Measurements from ENCODE around the gene CT47C1.
"Not testable (repeated sequence)": the region's sequence is repeated elsewhere in the genome, so short reads cannot be mapped to it uniquely, and the experiment has no call there.

Gene CT47C1

DNA sequence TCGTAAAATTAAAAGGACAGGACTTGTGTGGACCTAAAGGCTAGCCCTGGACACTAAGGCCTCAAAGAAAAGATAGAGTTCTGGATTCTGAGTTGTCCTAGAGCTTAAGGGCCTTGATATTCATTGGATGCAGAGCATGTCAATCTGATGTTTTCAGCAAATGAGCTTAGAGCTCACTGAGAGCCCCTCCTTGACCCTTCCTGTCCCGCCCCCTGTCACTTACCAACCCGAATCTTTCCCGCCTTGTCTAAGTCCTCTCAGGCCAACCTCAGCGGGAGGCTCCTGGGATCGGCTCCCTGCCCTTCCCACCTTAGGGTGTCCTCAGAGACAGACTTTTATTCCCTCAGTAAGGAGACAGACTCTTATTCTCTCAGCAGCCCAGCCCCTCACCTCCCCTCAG is at the start of gene CT47C1:
CT47C1 (plus strand) TSS at position 250 of the 400 bp plus-strand sequence. CDS start 233 bp downstream, outside the sequence.
- no peak for DNase-seq (ENCODE audit: low read depth in 2 of 2)

- no peak for DNase-seq (ENCODE audit: low read depth in 2 of 2)
Observed at GRCh38 chrX:119025900-119026299, 46.9 kb upstream of the CT47C1 start.

DNA sequence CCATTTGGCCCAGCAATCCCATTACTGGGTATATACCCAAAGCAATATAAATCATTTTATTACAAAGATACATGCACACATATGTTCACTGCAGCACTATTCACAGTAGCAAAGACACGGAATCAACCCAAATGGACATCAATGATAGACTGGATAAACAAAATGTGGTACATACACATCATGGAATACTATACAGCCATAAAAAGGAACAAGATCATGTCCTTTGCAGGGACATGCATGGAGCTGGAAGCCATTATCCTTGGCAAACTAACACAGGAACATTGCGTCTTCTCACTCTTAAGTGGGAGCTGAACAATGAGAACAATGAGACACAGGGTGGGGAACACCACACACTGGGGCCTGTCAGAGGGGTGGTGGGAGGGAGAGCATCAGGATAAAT is 46.4 kb upstream of the CT47C1 start:
- DNase-seq (ENCODE audit: low read depth in 2 of 2): not testable (repeated sequence)

DNA sequence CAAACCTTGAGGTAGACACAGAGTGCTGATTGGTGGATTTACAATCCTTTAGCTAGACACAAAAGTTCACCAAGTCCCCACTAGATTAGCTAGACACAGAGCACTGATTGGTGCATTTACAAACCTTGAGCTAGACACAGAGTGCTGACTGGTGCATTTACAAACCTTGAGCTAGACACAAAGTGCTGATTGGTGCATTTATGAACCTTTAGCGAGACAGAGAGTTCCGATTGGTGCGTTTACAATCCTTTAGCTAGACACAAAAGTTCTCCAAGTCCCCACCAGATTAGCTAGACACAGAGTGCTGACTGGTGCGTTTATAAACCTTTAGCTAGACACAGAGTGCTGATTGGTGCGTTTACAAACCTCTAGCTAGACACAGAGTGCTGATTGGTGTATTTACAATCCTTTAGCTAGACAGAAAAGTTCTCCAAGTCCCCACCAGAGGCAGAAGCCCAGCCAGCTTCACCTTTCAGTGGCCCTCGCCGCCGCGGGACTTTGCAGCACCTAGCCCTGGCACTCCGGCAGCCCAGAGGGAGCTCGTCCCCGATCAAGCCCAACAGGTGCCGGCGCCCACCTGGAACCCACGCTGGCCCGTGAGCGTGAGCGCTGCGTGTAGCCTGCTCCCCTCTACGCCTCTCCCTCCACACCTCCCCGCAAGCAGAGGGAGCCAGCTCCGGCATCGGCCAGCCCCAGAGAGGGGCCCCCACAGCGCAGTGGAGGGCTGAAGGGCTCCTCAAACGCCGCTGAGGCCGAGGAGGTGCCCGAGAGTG is 44.6 kb upstream of the CT47C1 start:
- not testable (repeated sequence) for DNase-seq (ENCODE audit: low read depth in 2 of 2)

DNA sequence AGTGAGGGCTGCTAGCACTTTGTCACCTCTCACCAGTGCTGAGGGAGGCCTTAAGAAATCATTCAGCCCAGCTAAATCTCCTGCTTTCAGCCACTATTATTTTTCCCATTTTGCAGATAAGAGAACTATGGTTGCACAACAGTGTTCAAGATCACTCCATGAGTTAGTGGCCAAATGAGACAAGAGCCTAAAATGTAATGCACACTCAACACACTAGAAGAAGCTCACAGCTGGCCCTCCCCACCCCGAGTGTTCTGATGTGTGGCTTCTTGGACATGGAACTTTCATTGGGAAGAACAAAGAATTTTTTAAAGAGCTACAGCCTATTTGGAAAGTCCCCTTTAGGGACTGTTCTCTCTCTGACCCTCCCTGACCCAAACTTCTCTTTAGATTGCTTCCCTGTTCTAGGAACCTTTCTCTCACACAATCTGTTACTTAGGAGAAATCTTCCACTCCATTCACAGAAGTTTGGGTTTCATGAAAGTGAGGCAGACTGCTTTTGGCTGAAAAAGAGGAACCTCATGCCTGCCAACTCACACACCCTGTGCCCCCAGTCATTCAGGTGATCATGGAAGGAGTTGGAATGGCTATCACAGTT is 44.0 kb upstream of the CT47C1 start:
- no peak for DNase-seq (ENCODE audit: low read depth in 2 of 2)

- not testable (repeated sequence) for DNase-seq (ENCODE audit: low read depth in 2 of 2)
Observed at GRCh38 chrX:119029656-119030055, 43.1 kb upstream of the CT47C1 start.

GRCh38 chrX:119030990-119031389 is 41.8 kb upstream of the CT47C1 start:
- DNase-seq (ENCODE audit: low read depth in 2 of 2): no peak

- no peak for DNase-seq (ENCODE audit: low read depth in 2 of 2)
Observed at GRCh38 chrX:119036107-119037029, 36.4 kb upstream of the CT47C1 start.

DNA sequence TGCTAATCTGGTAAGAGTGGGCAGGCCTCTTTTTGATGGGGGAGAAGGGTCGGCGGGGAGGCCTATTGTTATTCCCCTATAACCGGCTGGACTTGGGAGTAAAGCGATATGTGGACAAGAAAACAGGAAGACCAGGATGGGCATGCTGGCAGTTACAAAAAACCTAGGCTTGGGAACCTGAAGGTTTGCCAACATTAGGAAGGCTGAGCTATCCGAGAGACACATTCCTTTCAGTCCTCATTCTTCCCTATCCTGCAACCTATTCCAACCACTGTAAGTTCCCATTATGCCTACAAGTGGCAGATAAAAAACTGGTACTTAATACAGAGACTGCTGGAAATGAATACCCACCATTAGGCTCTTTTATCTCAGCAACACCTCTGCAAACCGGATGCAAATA is 32.4 kb upstream of the CT47C1 start:
- DNase-seq (ENCODE audit: low read depth in 2 of 2): no peak

DNA sequence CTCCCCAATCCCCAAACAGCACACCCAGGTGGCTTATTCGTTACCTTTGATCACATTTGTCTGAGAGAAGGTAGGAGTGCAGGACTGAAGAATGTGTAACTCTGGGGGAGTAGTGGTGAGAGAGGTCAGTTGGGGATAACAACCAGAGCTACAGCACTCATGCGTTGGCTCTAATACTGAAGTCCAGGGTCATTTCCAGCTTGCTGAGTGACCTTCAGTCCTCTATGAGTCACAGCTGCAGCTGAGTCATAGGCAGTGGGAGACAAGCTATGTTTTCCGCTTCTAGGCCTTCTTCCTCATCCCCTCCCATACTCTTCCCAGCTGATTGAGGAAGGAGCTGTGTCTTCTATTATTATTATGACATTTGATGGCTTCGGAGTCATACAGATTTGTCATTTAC is 31.6 kb upstream of the CT47C1 start:
- DNase-seq (ENCODE audit: low read depth in 2 of 2): no peak

GRCh38 chrX:119042040-119042439 is 30.8 kb upstream of the CT47C1 start:
- no peak for DNase-seq (ENCODE audit: low read depth in 2 of 2)

DNA sequence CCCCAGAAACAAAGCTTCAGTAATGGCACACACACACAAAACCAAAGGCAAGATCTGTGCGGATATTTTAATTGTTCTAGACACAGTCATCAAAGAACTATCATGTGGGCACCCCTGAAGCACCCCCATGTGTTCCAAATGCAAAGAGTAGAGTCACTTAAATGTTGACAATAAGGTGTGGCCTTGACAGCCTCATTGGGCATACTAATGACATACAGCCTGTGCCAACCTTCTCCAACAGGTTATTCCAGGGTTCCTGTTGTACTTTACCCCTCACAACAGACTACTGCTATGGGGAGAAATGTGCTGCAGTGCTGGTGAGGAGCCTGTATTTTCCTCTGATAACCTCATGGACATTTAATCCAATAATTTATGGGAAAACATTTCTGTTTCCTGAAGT is 29.8 kb upstream of the CT47C1 start:
- DNase-seq (ENCODE audit: low read depth in 2 of 2): no peak

DNA sequence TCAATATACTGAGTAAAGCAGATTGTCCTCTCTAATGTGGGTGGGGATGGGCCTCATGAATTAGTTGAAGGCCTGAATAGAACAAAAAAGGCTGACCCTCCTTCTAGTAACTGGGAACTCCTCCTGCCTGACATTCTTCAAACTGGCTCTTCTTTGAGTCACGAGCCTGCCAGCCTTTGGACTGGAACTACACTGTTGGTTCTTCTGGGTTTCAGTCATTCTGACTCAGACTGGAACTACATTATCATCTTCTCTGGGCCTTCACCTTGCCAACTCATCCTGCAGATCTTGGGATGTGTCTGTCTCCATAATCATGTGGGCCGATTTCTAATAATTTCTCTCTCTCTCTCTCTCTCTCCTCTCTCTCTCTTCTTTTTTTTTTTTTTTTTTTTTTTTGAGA is 26.9 kb upstream of the CT47C1 start:
- no peak for DNase-seq (ENCODE audit: low read depth in 2 of 2)

DNA sequence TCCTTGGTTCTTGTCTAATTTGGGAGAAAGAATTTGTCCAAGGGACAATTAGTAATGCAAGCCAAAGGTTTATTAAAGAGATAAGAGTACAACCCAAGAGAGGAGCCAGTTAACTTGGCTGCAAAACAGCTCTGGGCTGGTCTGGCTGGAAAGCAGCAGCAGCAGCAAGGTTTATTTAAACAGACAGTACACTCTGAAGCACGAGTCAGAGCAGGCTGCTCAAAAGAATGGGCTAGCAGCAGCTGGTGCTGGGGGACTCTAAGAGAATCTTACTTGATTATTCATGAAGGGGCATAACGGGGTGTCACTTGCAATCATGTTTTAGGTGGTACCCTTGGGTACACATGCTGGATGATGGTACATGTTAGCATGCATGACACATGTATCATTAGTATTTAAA is 17.1 kb upstream of the CT47C1 start:
- DNase-seq (ENCODE audit: low read depth in 2 of 2): no peak

- no peak for DNase-seq (ENCODE audit: low read depth in 2 of 2)
Observed at GRCh38 chrX:119062750-119063374, 9.9 kb upstream of the CT47C1 start.

DNA sequence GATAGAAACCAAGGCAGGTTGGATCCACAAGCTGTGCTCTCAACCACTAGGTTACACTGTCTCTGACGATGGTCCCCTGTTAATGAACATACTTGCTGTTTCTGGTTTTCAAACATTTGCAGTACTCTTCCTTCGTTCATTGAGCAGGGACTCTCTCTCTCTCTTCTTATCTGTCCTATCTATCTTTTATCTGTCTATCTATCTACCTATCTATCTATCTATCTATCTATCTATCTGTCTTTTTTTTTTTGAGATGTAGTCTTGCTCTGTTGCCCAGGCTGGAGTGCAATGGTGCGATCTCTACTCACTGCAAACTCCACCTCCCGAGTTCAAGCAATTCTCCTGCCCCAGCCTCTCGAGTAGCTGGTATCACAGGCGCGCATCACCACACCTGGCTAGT is 9.4 kb upstream of the CT47C1 start:
- no peak for DNase-seq (ENCODE audit: low read depth in 2 of 2)

DNA sequence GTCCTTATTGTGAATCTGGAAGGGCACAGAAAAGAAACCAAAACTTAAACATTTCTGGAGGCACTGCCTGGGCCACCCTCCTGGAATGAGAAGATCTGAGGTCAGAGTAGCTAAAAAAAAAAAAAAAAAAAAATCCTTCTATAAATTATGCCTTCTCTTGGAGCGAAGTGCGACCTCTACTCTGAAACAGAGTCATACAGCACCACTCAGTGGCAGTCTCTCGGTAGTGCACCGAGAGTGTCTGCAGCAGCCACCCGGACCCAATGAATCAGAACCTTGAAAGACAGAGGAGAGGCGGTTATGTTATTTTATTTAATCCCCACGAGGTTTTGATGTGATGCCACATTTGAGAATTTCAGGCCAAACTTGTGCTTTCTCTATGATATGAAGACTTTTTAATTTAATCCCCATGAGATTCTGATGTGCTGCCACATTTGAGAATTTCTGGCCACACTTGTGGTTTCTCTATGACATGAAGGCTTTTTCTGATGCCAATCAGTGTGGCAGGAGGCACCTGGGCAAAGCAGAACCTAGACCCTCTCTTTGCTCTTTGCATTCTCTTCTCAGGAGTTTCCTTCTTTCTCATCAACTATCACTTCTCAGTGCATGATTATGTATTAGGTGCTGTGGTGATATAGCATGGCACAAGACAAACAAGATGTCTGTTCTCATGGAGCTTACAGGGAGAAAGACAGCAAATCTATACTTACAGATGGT is 5.6 kb upstream of the CT47C1 start:
- DNase-seq (ENCODE audit: low read depth in 2 of 2): peak in 1 of 2 experiments; percentile 7

- no peak for DNase-seq (ENCODE audit: low read depth in 2 of 2)
Observed at GRCh38 chrX:119069128-119069527, 3.7 kb upstream of the CT47C1 start.

- DNase-seq (ENCODE audit: low read depth in 2 of 2): no peak
Observed at GRCh38 chrX:119069762-119070161, 3.0 kb upstream of the CT47C1 start.

DNA sequence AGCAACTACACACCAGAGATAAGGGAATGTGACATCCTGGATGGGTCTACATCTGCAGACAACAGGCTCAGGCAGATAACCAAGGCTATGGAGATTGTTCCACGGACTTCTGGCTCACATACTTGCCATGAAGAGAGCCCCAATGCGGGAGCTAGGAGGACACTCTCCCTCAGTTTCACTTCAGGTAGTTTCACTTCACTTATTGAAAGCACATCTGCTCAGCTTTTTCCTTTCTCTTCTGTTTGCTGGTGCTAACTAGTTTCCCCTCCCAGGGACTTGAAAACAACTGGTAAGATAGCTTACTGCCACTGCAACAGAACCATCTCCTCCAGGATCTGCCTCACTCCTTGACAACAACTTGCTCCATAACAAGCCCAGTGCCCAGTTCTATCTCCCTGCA is 1.4 kb upstream of the CT47C1 start:
- no peak for DNase-seq (ENCODE audit: low read depth in 2 of 2)

DNA sequence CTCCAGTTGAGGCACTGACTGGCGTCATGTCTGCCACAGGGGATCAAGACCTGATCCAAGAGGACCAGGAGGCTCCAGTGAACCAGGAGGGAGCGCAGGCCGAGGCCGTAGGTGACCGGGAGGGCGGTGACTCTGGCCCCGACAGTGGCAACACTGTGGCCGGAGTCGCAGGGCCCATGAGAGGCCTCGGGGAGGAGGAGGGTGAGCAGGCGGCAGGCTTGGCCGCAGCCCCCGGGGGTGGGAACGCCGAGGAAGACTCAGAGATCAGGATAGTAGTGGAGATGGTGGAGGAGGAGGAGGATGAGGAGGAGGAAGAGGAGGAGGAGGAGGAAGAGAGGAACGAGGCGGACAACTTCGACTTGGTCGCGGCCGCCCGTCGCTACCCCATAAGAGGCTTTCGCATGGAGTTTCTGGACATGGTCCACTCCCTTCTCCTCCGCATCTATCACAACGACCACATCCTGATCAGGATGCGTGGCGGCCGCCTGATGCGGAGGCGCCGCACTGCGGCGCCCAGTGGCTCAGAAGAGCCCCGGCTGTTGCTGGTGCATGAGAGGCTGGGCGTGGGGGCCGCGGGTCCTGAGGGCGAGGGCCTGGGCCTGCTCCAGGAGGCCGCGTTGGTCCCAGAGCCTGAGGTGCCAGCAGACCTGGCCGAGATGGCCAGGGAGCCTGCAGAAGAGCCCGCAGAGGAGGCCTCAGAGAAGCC is 560 bp downstream of the CT47C1 start:
- no peak for DNase-seq (ENCODE audit: low read depth in 2 of 2)

All from fibroblast of skin of left biceps (primary cell).